Limb (tissue), 2 donors: ENCODE data around the gene NINJ2.

ENCODE experiments used
- DNase-seq, 2 donors: peaks; one replicate each; pipeline ENCODE4 v3.0.0-alpha.2; 2016; ENCODE audit errors: extremely low spot score in 2 of 2

The NINJ2 gene

DNA sequence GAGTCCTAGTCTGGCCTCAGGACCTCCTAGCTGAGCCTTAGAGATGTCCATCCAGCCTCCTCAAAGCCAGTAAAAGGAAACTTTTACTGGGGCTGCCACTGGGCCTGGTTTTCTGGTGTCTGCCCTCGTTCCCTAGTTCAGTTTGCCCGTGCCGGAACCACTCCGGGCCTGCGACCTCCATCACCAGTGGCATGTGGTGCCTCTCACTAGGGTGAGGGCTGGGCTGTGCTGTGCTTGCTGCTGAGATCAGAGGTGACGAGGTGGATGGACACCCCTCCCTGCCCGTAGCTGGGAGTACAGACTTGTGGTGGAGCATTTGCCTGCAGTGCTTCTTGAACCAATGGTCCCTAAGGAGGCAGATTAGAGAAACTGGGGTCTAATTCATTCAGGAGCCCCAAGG lies 127.8 kb downstream of the NINJ2 start:
- no peak for DNase-seq

DNA sequence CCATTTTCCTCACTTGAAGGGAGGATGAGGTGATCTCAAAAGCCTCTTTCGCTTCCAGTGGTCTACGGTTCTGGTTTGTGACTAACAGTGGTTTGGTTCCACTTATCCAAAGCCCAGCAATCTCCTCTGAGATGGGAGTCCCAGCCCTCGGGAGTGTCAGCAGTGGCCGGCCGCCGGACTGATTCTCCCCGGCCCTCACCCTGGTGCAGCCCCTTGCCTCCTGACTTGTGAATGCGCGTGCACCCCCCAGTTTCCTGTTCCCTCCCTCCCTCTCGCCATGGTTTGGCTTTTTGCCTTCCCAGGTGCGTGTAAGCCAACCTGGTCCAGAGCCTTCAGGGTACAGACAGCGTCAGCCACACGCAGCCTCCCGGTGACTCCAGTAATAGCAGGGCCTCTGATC lies 129.0 kb downstream of the NINJ2 start:
- DNase-seq = no peak

DNA sequence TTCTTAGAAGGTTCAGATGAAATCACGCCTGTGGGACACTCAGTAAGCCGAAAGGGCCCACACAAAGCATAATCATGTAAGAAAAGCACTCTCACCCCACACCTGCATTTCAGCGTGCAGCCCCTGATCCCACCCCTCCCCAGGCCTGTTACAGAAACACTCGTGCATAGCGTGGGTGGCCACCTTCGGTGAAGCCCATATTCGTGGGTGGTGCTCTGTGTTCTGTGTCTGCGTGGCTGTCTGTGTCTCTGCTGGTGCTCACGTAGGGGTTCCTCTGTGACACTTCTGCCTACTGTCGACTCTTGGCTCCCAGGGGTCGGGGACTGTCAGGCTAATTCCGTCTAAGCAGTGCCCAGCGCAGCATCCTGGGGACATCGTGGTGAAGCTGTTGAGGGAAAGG lies 129.5 kb downstream of the NINJ2 start:
- no peak for DNase-seq

DNA sequence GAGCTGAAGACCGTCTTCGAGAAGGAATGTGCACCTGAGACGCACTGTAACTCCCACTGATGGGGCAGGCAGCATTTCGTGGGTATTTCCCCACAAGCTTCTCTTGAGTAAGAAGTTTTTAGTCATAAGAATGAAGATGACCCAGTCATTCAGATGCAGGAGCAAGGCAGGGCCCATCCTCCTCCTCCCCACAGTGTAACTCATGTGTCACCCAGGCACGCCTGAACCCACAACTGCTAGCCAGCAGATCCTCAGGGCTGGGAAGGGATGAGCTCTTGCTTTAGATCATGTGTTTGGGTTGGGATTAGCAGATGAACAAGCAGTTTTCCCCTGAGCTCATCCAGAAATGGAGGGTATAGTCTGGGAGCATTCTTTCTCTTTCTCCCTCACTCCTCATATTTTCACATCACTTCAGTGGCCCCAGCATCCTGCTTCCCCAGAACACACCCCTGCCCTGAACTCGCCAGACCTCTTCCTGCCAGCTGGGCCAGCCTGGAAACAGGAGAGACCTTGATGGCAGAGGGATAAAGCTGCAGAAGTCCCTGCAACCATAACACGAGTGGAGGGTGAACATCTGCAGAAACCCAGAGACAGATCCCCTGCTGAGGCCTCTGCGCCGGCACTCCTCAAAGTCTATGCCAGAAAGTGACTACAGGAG lies 130.2 kb downstream of the NINJ2 start:
- DNase-seq = no peak

DNA sequence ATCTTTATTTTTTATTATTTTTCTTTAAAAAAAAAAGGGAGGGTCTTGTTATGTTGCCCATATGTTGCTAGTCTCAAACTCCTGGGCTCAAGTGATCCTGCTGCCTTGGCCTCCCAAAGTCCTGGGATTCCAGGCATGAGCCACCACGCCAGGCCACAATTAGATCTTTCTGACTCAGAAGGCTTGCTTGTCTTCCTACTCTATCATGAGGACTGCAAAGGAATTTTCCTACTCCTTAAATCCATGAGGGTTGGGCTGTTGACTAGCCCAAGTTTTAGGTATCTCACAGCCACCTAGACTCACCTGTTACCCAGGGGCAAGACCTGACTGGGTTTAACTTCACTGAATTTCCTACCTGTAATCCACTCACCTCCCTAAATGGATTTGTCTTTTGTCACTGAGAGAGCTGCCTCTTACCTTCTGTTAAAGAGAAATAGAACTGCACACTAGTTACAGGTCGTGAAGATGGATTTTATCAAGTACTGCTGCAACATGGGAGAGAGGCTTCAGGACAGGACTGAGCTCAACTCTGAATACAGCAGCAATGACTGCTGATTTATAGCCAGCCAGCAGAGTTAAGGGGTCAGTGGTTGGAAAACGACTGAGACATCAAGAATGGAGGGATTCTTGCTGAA lies 131.2 kb downstream of the NINJ2 start:
- DNase-seq = no peak

DNA sequence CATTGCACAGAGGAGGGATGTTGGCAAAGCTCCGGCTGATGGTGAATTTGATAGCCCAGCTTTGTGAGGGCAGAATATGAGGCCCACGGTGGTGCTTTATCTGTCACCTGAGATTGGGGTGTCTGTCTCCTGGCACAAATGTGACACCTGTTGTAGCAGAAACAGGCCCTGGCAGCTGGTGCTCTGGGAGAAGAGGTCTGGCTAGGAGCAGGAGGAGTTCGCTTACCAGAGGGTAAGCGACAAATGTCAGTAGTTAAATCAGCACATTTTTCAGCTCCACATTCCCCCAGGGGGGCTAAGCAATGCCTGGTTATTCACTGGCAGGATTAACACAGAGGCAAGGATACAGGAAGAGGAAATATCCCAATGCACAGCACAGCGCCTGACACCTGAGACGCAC lies 132.4 kb downstream of the NINJ2 start:
- no peak for DNase-seq

DNA sequence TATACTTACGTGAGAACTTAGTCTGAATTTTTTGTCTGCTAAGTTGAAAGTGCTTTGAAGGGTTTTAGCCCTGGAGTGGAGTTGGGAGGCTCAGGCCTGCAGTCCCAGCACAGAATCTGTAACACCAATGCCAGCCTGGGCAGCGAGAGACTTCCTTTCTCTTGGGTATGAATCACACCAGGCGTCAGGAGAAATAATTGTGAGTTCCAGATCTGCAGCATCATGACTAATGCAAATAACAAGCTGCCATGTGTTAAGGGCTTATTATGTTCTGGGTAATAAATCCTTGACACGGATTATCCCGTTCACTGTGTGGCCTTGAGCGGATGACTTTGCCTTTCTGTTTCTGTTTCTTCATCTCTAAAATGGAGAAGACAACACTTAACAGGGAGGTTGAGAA lies 132.9 kb downstream of the NINJ2 start:
- DNase-seq = no peak

DNA sequence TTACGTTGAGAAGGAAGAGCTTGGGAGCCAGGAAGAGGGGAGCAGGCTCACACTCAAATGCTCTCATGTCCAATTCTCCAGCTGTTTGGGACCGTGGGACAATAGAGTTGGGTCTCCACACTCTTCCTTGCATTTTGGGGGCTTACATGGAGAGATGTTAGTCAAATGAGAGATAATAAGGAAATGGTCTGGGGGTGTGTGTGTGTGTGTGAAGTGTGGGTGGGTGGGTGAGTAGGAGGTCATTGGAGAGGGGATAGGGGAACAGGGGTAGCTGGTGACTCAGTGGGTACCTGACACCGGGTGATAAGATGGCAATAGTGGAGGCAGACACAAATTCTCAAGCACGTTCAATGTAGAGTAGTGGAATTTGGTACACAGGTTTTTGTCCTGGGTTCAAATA lies 135.5 kb downstream of the NINJ2 start:
- no peak for DNase-seq

DNA sequence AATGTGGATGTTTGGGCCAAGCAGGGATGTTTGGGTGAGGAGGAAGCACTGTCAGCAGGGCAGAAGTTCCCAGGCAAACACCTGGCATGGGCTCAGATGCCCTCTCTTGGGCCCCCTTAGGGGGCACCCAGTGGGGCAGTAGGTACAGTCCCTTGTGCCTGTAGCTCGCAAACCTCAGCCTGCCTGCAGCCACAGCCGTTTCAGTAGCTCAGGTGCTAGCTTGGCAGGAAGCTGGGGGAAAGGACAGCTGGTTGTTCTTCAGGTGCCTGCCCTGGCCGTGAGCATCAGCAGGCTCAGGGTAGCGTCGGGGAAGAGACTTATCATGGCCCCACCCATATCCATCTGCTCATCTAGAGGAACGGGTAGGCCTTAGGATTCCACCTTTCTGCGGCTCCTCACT lies 136.0 kb downstream of the NINJ2 start:
- DNase-seq = no peak

DNA sequence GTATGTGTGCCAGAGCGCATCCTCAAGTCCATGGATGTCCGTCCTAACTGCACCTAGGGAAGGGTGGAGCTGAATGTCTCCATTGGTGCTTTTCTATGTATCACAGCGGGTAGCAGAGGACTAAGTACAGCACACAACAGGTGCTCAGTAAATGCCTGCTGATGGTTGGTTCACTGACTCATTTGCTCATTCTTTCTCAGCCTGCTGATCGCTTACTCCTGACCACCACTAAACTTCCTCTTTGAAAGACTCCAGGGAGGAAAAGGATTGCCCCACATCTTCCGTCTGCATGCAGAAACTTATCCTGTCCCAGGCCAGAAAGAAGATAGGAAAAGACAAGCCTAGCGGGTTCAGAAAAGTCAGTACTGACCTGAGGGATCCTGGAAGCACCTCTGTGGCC lies 137.2 kb downstream of the NINJ2 start:
- DNase-seq = no peak

DNA sequence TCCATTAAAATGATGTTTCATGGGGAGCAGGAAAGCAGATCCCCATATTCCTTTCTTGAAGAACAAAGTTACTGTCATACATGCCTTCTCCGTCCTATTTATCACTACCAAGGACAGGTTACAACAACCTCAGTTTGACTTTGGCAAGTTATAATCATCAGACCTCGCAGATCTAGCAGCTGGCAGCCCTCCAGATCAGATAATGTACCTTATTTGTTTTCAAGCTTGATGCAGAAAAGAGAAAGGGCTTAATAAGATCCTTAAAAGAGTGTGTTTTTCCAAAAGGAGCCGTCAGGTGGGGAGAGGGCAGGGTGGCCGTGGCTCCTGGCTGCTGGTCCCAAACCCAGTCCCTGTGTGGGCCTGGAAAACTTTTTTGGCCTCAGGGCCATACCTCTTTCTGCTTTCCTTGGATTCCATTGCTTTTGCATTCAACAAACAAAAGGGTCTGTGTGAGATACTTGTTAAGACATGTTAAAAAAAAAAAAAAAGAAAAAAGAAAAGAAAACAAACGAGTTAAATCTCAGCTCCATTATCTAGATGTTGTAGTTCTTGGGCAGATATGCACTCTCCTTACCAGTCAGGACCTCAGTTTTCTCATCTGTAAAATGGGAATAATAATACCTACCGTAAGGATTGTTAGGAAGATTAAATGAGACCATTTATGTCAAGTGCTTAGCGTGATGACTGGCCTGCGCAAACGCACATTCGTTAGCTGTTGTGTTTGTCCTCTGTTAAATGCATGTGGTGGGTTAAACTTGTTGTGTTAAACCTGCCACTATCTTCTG lies 138.9 kb downstream of the NINJ2 start:
- DNase-seq = no peak

DNA sequence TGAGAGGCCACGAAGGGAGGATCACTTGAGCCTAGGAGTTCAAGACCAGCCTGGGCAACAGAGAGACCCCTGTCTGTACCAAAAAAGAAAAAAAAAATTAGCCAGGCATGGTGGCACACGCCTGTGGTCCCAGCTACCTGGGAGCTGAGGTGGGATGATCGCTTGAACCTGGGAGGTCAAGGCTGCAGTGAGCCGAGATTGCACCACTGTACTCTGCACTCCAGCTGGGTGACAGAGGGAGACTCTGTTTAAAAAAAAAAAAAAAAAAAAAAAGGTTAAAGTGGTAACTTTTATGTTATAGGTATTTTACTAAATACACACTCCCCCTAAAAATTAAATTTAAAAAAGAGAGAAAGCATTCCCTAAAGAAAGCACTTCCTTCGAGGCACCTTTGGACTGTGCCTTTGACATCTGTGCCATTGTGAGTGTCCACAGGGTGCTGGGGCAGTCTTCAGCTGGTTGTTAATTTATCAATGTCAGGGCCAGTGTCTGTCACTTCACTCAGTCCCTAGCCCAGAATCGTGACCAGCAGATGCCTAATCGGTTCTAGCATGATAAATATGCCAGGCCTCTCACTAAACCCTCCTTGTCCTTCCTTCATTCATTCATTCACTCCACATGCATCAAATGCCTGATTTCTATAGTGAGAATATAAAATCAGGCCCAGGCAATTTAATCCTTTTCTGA lies 140.4 kb downstream of the NINJ2 start:
- no peak for DNase-seq

DNA sequence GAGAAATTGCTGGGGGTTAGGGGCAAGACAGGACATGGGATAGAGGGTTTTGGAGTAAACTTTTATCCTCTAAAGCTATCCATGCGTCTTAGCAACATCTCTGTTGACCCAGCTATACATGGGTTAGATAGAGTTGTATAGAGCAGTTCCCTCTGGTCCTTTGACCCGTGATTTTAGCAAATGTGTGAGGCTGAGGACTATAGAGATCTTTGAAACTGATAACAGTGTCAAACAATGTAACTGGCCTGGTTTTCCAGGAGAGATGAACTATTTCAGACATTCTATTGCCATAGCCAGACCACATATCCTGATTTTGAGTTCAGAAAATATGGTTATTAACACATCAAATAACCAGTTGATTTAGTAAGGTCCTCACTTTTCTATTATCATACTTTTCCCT lies 143.1 kb downstream of the NINJ2 start:
- no peak for DNase-seq

DNA sequence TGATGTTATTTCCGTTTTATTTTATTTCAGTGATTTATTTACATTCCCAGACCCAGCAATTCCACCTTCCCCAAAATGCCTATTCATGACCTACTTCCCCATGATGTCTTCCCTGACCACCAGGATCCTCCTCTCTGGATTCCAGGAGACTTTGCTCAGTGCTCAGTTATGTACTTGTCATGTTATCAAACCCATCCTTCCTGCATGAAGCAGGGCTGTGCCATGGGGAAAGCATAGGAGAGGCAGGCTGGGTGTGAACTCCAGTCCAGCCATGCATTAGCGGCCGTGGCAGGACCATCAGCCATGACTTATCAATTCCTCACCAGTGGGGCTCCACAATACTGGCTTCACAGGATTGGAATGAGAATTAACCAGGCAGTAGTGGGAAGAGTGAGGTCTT lies 145.7 kb downstream of the NINJ2 start:
- DNase-seq = no peak
